Activated CD4-positive, CD25-positive, alpha-beta regulatory T cell treated with anti-CD3 and anti-CD28 coated beads, Interleukin-2, amount 50 U/mL, for 16 hours (primary cell): ENCODE measurements around the gene HLCS.
"Not testable (repeated sequence)": the region's sequence is repeated elsewhere in the genome, so short reads cannot be mapped to it uniquely, and the experiment has no call there.

Source experiments
- DNase-seq: peaks from one replicate; pipeline ENCODE4 v3.0.0-alpha.2; 2020; ENCODE audit warnings: low read depth, low spot score

The HLCS gene

DNA sequence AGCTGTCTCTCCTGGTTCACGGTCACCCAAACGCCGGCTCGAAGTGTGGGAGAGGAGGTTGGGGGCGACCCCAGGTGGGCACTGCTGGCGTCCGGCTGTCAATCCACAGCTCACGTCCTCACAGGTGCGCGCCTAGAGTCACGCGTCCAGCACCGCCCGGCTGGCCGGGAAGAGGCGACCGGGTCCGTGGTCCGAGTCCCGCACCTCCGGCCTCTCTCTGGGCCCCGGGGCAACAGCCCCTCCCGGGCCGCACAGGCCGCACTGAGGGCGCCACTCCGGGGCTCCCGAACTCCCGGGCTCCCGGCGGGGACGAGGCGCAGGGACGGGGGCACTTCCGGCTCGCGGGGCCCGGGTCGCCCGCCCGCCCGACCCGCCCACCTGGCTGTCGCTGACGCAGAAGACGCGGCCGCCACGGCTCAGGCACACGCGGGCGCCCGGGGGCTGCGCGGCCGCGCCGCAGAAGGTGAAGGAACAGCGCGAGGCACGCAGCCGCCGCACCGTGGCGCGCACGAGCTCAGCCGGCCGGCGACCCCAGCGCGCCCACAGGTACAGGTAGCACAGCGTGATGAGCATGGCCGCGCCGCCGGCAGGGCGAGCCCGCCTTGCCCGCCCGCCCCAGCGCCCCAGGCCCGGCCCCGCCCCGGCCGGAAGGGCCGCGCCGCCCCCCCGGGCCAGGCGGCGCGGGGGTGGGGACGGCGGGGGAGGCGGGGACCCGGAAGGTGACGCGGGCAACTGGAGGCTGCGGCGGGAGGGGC is at the start of gene HLCS:
Gene HLCS (minus strand): TSS at position 604 of the 755 bp plus-strand sequence. CDS start 31 bp downstream, at position 573.
- DNase-seq = peak; percentile 45

DNA sequence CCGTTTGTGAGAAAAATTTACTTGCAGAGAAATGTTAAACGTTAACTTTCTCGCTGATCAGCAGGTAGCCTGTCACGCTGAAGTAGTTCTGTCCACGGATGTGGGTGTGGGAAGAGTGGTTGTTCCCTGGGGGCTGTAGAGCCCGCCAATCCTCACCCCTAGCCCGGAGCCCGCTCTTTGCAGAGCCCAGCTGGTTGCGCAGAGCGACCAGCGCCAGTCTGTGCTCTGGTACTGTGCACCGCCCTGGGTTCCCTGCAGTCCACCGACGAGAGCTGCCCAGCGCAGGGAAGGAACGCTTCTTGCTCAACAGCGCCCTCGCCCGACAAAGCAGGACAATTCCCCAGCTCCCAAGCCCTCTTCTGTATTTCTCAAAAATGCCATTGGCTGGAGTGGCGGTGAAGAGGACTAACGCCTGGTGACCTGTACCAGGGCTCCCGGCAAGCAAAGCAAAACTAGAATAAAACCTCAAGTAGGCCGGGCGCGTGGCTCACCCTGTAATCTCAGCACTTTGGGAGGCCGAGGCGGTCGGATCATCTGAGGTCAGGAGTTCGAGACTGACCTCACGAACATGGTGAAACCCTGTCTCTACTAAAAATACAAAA is 43.4 kb upstream of the HLCS start:
- DNase-seq = peak; percentile 47

GRCh38 chr21:37008724-37009123 is 42.3 kb upstream of the HLCS start:
- no peak for DNase-seq

- no peak for DNase-seq
Measured at GRCh38 chr21:37006486-37007291, 40.2 kb upstream of the HLCS start, which contains the start of gene RIPPLY3. Gene RIPPLY3 (plus strand): TSS chr21:37006702. CDS start chr21:37006773, 71 bp downstream.

- no peak for DNase-seq
Measured at GRCh38 chr21:37005548-37006485, 39.3 kb upstream of the HLCS start.

DNA sequence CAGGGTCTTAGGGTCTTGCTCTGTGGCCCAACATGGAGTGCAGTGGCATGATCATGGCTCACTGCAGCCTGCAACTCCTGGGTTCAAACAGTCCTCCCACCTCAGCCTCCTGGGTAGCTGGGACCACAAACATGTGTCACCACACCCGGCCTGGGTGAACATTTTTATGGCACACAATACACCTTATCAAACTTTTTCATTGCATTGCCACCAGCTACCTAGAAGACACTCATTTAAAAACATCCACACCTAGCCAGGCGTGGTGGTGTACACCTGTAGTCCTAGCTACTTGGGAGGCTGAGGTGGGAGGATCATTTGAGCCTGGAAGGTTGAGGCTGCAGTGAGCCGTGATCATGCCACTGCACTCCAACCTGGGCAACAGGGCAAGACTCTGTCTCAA is 37.4 kb upstream of the HLCS start:
- DNase-seq = not testable (repeated sequence)

GRCh38 chr21:37002851-37003250 is 36.4 kb upstream of the HLCS start:
- not testable (repeated sequence) for DNase-seq

DNA sequence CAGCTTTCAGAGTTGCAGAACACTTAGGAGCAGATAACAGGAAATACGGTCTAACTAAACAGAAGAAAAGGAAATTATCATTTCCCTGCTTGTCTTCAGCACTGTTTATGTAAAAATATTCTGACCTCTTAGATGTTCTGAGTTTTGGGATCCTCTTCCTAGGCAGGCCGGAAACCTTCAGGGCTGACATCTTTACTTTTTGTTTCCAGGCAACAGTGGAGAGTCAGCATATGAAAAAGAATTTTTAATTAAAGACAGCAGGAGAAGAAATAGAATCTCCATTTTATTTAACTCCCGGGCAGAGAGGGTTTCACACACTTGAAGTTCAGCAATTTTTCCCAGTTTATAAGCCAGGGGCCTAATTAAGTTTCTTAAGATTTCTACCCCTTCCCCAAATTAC is 35.0 kb upstream of the HLCS start:
- DNase-seq = no peak

GRCh38 chr21:37000381-37000780 is 33.9 kb upstream of the HLCS start:
- no peak for DNase-seq

DNA sequence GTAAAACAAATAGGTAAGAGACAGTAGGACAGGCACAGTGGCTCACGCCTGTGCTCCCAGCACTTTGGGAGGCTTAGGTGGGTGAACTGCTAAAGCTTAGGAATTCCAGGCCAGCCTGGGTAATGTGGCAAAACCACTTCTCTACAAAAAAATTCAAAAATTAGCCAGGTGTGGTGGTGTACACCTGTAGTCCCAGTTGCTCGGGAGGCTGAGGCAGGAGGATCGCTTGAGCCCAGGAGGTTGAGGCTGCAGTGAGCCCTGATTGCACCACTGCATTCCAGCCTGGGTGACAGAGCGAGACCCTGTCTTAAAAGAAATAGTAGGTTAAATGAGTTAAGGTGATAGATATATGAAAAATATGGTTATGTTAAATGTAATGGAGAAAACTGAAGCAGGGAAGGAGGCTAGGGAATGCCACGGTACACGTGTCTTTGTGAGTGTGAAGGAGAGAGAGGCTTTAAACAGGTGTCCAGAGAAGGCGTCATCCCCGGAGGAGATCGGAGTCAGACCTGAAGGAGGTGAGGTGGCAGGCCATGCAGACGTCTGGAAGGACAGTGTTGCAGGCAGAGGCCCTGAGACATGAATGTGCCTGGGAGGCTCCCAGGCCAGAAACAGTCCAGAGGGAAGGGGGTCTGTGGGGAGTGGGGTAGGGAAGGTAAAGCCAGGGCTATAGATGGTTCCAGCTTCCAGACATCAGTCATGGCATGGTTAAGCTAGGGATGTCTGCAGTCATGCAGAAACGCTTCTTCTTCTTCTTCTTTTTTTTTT is 32.8 kb upstream of the HLCS start:
- no peak for DNase-seq

GRCh38 chr21:36995285-36995684 is 28.8 kb upstream of the HLCS start:
- DNase-seq = not testable (repeated sequence)

DNA sequence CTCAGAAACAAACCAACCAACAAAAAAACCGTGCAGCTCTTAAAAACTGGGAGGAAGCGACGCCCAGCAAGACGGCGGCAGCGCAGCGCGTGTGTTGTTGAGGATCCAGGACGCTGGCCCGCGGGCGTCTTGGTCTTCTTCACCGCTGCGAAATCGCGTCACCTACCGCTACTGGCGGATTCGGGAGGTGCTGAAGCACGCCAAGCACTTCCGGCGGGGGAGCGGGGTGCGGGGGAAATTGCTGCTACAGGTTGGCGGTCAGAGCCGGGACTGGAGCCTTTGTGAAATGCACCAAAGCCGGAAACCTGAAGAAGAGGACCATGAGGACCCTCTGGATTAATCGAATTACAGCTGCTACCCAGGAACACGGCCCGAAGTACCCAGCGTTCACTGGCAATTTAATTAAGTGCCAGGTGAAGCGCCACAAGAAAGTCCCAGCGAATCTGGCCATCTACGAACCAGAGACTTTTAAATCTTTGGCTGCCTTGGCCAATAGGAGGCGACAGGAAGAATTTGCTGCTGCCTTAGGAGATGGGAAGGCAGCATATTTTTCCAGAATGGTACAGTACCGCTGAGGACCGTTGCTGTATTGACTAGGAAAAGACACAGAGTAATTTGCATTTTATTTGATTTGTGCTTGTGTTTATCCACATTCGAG is 28.2 kb upstream of the HLCS start:
- no peak for DNase-seq

DNA sequence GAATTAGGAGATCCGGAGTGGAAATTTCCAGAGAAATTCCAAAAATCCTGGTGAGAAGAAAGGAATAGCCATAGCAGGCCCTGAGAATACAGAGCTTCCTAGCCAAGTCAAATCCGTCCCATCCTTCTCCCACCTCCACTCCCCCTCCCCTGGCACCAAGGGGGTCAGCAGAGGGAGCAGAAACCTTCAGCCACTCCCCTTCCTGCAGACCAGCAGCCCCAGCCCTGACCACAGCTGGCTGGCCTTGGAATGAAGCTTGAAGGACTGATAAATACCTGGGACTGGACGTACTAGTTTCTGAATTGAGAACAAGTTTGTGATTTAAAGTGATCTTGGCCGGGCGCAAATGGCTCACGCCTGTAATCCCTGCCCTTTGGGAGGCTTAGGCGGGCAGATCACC is 26.2 kb upstream of the HLCS start:
- DNase-seq = no peak

DNA sequence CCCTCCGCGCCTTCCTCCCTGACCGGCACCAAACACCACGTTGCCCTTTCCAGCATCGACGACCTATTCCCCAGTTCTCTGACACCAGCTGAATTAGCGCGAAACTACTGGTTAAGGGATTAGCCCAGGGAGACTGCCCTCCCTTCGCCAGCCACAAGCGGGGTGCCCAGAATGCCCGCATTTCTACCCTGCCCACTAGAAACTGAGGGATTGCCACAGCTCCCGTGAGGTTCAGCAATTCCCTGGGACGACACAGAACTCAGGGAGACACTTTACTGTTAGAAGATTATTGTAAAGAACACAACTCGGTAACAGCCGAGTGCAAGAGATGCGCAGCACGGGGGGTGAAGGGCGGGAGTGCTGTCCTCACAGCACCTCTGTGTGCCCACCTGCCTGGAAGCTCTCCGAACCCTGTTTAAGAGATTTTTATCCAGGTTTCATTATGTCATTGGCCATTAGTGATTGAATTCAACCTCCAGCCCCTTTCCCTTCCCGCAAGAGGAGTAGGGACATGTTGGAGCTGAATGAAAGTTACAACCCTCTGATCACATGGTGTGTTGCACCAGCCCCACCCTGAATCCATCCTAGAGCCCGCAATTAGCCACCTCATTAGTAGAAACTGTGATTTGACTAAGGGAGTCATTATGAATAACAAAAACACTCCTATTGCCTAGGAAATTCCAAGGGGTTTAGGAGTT is 24.2 kb upstream of the HLCS start:
- DNase-seq = no peak

DNA sequence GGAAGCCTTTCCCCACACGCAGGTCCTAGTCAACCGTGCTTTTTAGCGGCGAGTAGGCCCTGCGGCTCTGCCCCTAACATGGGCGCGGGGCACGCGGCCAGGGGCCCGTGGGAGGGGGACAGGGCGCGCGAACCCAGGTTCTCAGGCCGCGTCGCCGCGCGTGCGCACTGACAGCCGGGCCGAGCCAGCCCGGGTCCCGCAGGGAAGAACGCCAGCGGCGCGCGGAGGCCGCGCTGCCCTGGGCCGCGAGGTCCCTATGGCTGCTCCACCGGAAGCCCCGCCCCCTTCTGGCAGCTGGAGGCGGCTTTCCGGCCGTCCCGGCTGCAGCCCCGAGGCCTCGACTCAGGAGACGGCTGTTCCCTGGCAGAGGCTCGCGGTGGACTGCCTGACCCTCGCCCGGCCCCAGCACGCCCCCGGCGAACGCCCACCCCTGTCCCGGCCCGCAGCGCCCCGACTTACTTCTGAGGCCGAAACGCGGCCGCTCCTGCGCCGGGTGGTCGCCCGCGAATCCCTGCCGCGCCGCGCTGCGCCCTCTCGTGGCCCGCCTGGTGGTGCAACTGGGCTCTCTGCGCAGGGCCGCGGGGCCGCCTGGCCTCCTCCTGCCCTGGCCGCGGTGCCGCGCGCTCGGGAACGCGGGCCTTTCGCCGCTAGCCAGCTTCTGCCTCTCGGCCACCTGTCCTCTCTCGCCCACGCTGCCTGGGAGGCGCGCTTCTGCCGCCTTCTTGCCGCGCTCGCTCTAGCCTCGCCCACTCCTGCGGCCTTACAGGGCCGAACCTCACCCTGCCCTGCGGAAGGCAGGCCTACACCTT is 23.4 kb upstream of the HLCS start:
- peak; percentile 60 for DNase-seq

DNA sequence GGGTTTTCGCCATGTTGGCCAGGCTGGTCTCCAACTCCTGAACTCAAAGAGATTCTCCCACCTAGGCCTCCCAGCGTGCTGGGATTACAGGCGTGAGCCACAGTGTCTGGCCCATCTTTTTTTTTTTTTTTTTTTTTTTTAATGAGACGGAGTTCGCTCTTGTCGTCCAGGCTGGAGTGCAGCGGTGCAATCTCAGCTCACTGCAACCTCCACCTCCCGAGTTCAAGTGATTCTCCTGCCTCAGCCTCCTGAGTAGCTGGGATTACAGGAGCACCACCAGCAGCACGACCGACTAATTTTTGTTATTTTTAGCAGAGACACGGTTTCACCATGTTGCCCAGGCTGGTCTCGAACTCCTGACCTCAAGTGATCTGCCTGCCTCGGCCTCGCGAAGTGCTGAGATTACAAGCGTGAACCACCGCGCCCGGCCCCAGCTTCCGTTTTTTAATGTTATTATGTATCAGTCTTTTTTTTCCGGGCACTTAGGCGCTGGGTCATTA is 22.8 kb upstream of the HLCS start:
- not testable (repeated sequence) for DNase-seq

DNA sequence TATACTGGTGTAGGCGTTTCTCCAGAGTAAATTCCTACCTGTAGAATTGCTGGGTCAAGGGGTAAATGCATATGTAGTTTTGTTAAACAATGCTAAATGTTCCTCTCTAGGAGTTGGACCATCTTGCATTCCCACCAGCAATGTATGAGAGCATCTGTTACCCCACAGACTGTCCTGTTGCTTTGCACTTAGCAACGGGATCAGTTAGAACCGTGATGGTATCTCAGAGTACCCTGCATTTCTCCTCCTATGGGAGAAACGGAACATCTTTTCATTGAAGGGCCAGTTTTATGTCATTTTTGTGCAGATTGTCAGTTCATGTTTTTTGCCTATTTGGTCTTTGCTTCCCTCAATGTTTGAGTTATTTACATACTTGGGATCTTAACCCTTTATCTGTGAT is 22.1 kb upstream of the HLCS start:
- no peak for DNase-seq

- no peak for DNase-seq
Measured at GRCh38 chr21:36987845-36988244, 21.4 kb upstream of the HLCS start.
